ENCODE results near the gene AFTPH. TPM values are rescaled to one million over a fixed set of nuclear protein-coding genes. Genes with fewer than 3 reads are reported as not detected.

AFTPH gene
- total and polyA plus RNA-seq, 8 donors, result 16.1 to 35.4 (median 19.6) TPM

GRCh38 chr2:64516651-64517510, 7.2 kb upstream of the AFTPH start:
- intact Hi-C loops (cut with DNase I), result loop anchor here in 2 of 3 donors (5.0 kb wide), 1 partner anchor 45 kb away; no protein-coding TSS in a partner anchor
- TF ChIP-seq, protein P1, sequence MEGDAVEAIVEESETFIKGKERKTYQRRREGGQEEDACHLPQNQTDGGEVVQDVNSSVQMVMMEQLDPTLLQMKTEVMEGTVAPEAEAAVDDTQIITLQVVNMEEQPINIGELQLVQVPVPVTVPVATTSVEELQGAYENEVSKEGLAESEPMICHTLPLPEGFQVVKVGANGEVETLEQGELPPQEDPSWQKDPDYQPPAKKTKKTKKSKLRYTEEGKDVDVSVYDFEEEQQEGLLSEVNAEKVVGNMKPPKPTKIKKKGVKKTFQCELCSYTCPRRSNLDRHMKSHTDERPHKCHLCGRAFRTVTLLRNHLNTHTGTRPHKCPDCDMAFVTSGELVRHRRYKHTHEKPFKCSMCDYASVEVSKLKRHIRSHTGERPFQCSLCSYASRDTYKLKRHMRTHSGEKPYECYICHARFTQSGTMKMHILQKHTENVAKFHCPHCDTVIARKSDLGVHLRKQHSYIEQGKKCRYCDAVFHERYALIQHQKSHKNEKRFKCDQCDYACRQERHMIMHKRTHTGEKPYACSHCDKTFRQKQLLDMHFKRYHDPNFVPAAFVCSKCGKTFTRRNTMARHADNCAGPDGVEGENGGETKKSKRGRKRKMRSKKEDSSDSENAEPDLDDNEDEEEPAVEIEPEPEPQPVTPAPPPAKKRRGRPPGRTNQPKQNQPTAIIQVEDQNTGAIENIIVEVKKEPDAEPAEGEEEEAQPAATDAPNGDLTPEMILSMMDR (IDR thresholded peaks at IDR 0.05), result no peak
- 68 to 83% methylated on average over 7 of the region's 7 CpGs for WGBS, 2 donors
- H3K27ac ChIP-seq, result no peak overlapping the region
- no peak for ATAC-seq
- no peaks in the 10 kb centered on the region for H3K27me3 ChIP-seq
- DNase-seq, result no peak
- H3K4me3 ChIP-seq, result no peak overlapping the region
- no peaks in the 10 kb centered on the region for H3K4me1 ChIP-seq
- no peaks in the 10 kb centered on the region for H3K9me3 ChIP-seq
- H3K36me3 ChIP-seq, result no peaks in the 10 kb centered on the region
- FAIRE-seq, result no peak

- Histone ChIP-seq H3K9me3 (no peaks in the 10 kb centered on the region), H3K4me3 (no peak overlapping the region), H3K36me3 (no peaks in the 10 kb centered on the region), H3K27me3 (no peaks in the 10 kb centered on the region), H3K4me1 (no peaks in the 10 kb centered on the region), H3K27ac (no peak overlapping the region)
- DNase-seq (no peak), ATAC-seq (no peak), FAIRE-seq (no peak)
- intact Hi-C loops (cut with DNase I), result loop anchor here in 2 of 3 donors (5.0 kb wide), 1 partner anchor 45 kb away; no protein-coding TSS in a partner anchor
- TF ChIP-seq, protein P1 (IDR thresholded peaks at IDR 0.05), result no peak
Observed at GRCh38 chr2:64517511-64517884, 6.6 kb upstream of the AFTPH start.

- no peaks in the 10 kb centered on the region for H3K9me3 ChIP-seq
- peak overlapping the region; percentile 28 to 98 (median 96) for H3K4me3 ChIP-seq
- peak; percentile 23 to 37 (median 28) for ATAC-seq
- peak in 5 of 6 donors; percentile 47 to 77 (median 66) for DNase-seq
- peaks cover 0 to 24% (median 19%) of the 10 kb centered on the region in 3 donors for H3K4me1 ChIP-seq
- WGBS, 2 donors, result 0 to 1% methylated on average over 16 of the region's 16 CpGs
- peak overlapping the region in 3 of 4 donors; percentile 96 to 99 (median 97) for H3K27ac ChIP-seq
- H3K36me3 ChIP-seq, result no peaks in the 10 kb centered on the region
- intact Hi-C loops (cut with DNase I), result no loop called here
- peak; percentile 85 for FAIRE-seq
- H3K27me3 ChIP-seq, result no peaks in the 10 kb centered on the region
- TF ChIP-seq, protein P1 (IDR thresholded peaks at IDR 0.05), result peak; percentile 55 to 76 (median 68)
Observed at GRCh38 chr2:64522843-64523428, 1.2 kb upstream of the AFTPH start.

DNA sequence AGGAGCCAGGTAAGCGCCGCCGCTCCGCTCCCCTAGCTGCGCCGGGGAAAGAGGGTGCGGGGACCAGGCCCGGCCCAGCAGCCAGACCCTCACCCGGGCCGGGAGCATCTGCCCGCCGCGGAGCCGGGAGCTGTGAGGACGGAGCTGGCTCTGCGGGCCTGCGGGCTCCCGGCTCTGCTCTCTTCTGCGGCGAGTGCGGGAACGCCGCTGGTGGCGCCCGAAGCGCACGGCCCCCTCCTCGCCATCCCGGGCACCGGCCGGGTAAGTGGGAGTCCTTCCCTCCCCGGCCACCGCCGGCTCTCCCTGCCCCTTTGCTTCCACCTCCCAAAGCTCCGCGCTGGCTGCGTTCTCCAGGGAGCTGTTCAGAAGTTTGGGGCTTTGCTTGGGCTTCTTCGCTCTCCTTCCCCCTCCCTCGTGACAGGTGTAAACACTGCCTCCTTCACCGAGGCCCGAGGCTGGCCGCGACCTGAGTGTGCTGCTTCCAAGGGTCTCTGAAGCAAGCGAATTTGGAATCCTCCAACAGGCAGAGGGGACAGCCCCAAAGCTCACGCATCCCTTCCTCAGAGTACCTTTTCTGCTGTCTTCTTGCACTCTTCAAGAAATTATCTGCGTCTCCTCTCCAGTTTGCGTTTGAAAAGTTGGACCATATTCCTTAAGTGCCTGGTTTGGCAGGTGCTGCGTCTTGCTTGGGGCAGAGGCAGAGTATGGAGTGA, 632 bp downstream of the AFTPH start:
- intact Hi-C loops (cut with DNase I), result no loop called here
- Histone ChIP-seq H3K4me1 (peaks cover 0 to 25% (median 19%) of the 10 kb centered on the region in 3 donors), H3K36me3 (no peaks in the 10 kb centered on the region), H3K9me3 (no peaks in the 10 kb centered on the region), H3K27me3 (no peaks in the 10 kb centered on the region), H3K27ac (peak overlapping the region; percentile 96 to 99 (median 98)), H3K4me3 (peak overlapping the region; percentile 80 to 98 (median 96))
- TF ChIP-seq, protein P1 (IDR thresholded peaks at IDR 0.05), result no peak
- FAIRE-seq (no peak), DNase-seq (peak in 4 of 6 donors; percentile 34 to 62 (median 54)), ATAC-seq (peak; percentile 37 to 58 (median 50))
- WGBS, 2 donors, result 1% methylated on average over 37 to 48 of the region's 48 CpGs
